Caco-2 (cell line): ENCODE data around the gene AUTS2. TPM values are rescaled to one million over a fixed set of nuclear protein-coding genes. Genes with fewer than 3 reads are reported as not detected.

ENCODE experiments used
- BruUV-seq: library from RNA; stranded (reverse); fragments of 400-500 nt; replicated peaks from 2 replicates; lab custom pipeline; 2021; lab: Mats Ljungman, UMichigan
- CTCF ChIA-PET: fragments of 300-600 bp; sonication (Branson Sonifier 250); formaldehyde crosslinking; loops from one replicate; lab custom pipeline; 2022; ENCODE audit warnings: antibody characterized with exemption; lab: Charles Lee
- POLR2A ChIA-PET: fragments of 300-600 bp; sonication (Branson Sonifier 250); formaldehyde crosslinking; loops from one replicate; lab custom pipeline; 2022; ENCODE audit warnings: antibody characterized with exemption; lab: Charles Lee
- DNase-seq, 2 experiments: peaks; one replicate each; pipeline versions ENCODE4 v3.0.0 to v3.0.0-alpha.2; 2020 to 2022
- H3K27me3 ChIP-seq: replicated peaks from 2 replicates; pipeline ENCODE4 v1.6.0; 2011; ENCODE audit warnings: low read length; ENCODE audit not compliant: control insufficient read depth, insufficient read depth
- H3K36me3 ChIP-seq: 2 replicates; pipeline ENCODE4 v1.5.1; 2011; ENCODE audit warnings: low read length; ENCODE audit not compliant: control insufficient read depth, insufficient read depth
- H3K4me1 ChIP-seq: fragments of 250-450 bp; sonication (Bioruptor Pico); 2 replicates; pipeline ENCODE4 v1.5.1; 2020; ENCODE audit warnings: mild to moderate bottlenecking
- H3K4me3 ChIP-seq: 2 replicates; pipeline ENCODE4 v1.5.1; 2011; ENCODE audit warnings: low read depth, mild to moderate bottlenecking, control low read depth, low read length
- H3K9me3 ChIP-seq: fragments of 250-450 bp; sonication (Bioruptor Pico); 2 replicates; pipeline ENCODE4 v1.5.1; 2020; ENCODE audit warnings: mild to moderate bottlenecking, moderate library complexity
- H3K27ac Mint-ChIP-seq: one replicate; pipeline ENCODE4 v1.8.0; 2022; ENCODE audit warnings: mixed read lengths; ENCODE audit not compliant: unreplicated experiment
- H3K27me3 Mint-ChIP-seq: one replicate; pipeline ENCODE4 v1.8.0; 2022; ENCODE audit warnings: mixed read lengths; ENCODE audit not compliant: insufficient read depth, unreplicated experiment
- H3K36me3 Mint-ChIP-seq: one replicate; pipeline ENCODE4 v1.8.0; 2022; ENCODE audit warnings: mild to moderate bottlenecking, mixed read lengths; ENCODE audit not compliant: insufficient read depth, unreplicated experiment
- H3K4me1 Mint-ChIP-seq: one replicate; pipeline ENCODE4 v1.8.0; 2022; ENCODE audit warnings: low read depth, mixed read lengths; ENCODE audit not compliant: unreplicated experiment
- H3K4me3 Mint-ChIP-seq: one replicate; pipeline ENCODE4 v1.8.0; 2022; ENCODE audit warnings: mild to moderate bottlenecking, moderate library complexity, mixed read lengths; ENCODE audit not compliant: unreplicated experiment
- H3K9me3 Mint-ChIP-seq: one replicate; pipeline ENCODE4 v1.8.0; 2022; ENCODE audit warnings: mixed read lengths; ENCODE audit not compliant: unreplicated experiment
- CTCF ChIP-seq, 2 experiments: fragments of 200-600 bp in 1 of 2; IDR thresholded peaks; 1 replicate in 1 of 2; 2 replicates in 1 of 2; pipeline versions ENCODE4 v1.5.1 to v1.8.0; 2011 to 2022; ENCODE audit warnings: antibody characterized with exemption in 1 of 2, control low read depth in 1 of 2, inconsistent platforms in 1 of 2, low read depth in 1 of 2, low read length in 1 of 2, mild to moderate bottlenecking in 1 of 2, moderate library complexity in 1 of 2; ENCODE audit not compliant: insufficient read depth in 1 of 2, severe bottlenecking in 1 of 2, unreplicated experiment in 1 of 2
- intact Hi-C: fragments of 100-400 bp; cut with micrococcal nuclease; formaldehyde crosslinking; loops from one replicate; pipeline ENCODE4 v1.10.0; 2022; ENCODE audit not compliant: unreplicated experiment
- total RNA-seq: library from RNA; stranded (reverse); gene quantifications from 2 replicates; pipeline ENCODE4 v1.2.3, GENCODE V29; 2022

Gene AUTS2
- total RNA-seq, 1 experiment from 2014 or later, result 37.1 TPM

GRCh38 chr7:69701288-69701687, 103.0 kb downstream of the AUTS2 start:
- no peaks in the 10 kb centered on the region for H3K9me3 ChIP-seq
- TF ChIP-seq CTCF (IDR thresholded peaks at IDR 0.05; ENCODE audit: insufficient read depth in 1 of 2, low read depth in 1 of 2, low read length in 1 of 2, severe bottlenecking in 1 of 2, unreplicated experiment in 1 of 2), result no peak
- H3K27me3 ChIP-seq, result no peaks in the 10 kb centered on the region
- Mint-ChIP-seq H3K9me3 (no peaks in the 10 kb centered on the region), H3K27me3 (peaks cover 17% of the 10 kb centered on the region), H3K27ac (no peak overlapping the region), H3K36me3 (no peaks in the 10 kb centered on the region), H3K4me3 (no peak overlapping the region), H3K4me1 (no peaks in the 10 kb centered on the region)
- H3K4me3 ChIP-seq, result no peak overlapping the region
- no peaks in the 10 kb centered on the region for H3K36me3 ChIP-seq
- CTCF ChIA-PET, result no interaction called here
- no peaks in the 10 kb centered on the region for H3K4me1 ChIP-seq
- DNase-seq, result no peak
- POLR2A ChIA-PET, result no interaction called here
- BruUV-seq, result no TSS peak
- intact Hi-C loops, result no loop called here

DNA sequence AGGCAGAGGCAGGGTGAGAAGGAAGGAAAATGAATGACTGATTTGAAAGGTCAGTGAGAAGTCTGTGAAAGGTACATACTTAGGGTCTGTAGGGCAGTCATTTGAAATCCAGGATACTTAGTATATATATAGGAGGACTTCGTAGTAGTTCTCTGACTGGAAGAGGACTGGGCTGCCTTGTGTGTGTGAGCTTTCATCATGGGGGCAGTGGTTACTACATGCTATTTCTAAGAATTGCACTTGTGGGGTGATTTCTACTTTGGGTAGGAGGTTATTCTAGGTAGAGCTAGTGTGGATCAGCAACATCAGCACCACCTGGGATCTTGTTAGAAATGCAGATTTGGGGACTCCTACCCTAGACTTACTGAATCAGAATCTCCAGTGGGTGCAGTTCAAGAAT, 104.1 kb downstream of the AUTS2 start:
- BruUV-seq, result no TSS peak
- intact Hi-C loops, result no loop called here
- Mint-ChIP-seq H3K4me1 (no peaks in the 10 kb centered on the region), H3K9me3 (no peaks in the 10 kb centered on the region), H3K27ac (no peak overlapping the region), H3K4me3 (no peak overlapping the region), H3K27me3 (peaks cover 17% of the 10 kb centered on the region), H3K36me3 (no peaks in the 10 kb centered on the region)
- Histone ChIP-seq H3K27me3 (no peaks in the 10 kb centered on the region), H3K36me3 (no peaks in the 10 kb centered on the region), H3K9me3 (no peaks in the 10 kb centered on the region), H3K4me1 (no peaks in the 10 kb centered on the region), H3K4me3 (no peak overlapping the region)
- CTCF ChIA-PET, result no interaction called here
- no peak for DNase-seq
- no peak for TF ChIP-seq CTCF (IDR thresholded peaks at IDR 0.05; ENCODE audit: insufficient read depth in 1 of 2, low read depth in 1 of 2, low read length in 1 of 2, severe bottlenecking in 1 of 2, unreplicated experiment in 1 of 2)
- POLR2A ChIA-PET, result no interaction called here

DNA sequence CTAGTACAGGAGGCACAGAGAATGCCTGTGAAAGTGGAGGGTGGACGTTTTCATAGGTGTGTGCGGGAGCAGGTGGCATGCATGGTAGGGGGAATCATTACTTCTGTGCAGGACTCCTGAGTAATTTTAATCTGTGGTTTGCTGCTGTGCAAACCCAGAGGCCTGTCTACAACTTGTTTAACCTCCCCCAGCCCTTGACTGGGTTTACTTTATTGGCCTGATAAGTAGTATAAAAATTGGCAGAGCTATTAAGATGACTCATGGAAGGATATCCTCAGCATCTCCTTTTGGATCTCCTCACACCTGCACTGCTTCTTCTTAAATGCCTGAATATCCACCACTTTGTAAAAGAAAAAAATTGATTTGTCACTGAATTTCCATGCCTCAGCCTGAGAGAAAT, 104.8 kb downstream of the AUTS2 start:
- Mint-ChIP-seq H3K27ac (no peak overlapping the region), H3K4me1 (no peaks in the 10 kb centered on the region), H3K27me3 (peaks cover 17% of the 10 kb centered on the region), H3K36me3 (no peaks in the 10 kb centered on the region), H3K9me3 (no peaks in the 10 kb centered on the region), H3K4me3 (no peak overlapping the region)
- BruUV-seq, result no TSS peak
- no peak for TF ChIP-seq CTCF (IDR thresholded peaks at IDR 0.05; ENCODE audit: insufficient read depth in 1 of 2, low read depth in 1 of 2, low read length in 1 of 2, severe bottlenecking in 1 of 2, unreplicated experiment in 1 of 2)
- Histone ChIP-seq H3K4me3 (no peak overlapping the region), H3K27me3 (no peaks in the 10 kb centered on the region), H3K36me3 (no peaks in the 10 kb centered on the region), H3K9me3 (no peaks in the 10 kb centered on the region), H3K4me1 (no peaks in the 10 kb centered on the region)
- POLR2A ChIA-PET, result no interaction called here
- CTCF ChIA-PET, result no interaction called here
- no peak for DNase-seq
- intact Hi-C loops, result no loop called here
